Left renal cortex interstitium (tissue), 4 donors: ENCODE measurements around the gene NAV2. TPM values are rescaled to one million over a fixed set of nuclear protein-coding genes. Genes with fewer than 3 reads are reported as not detected.
A peak's percentile ranks its signal among the peaks of the same experiment; 100 is the strongest.
"Not testable (repeated sequence)": the region's sequence is repeated elsewhere in the genome, so short reads cannot be mapped to it uniquely, and the experiment has no call there.

Experiments used
- DNase-seq, 4 donors: peaks; one replicate each; pipeline ENCODE4 v3.0.0-alpha.2; 2013; ENCODE audit warnings: low read depth in 4 of 4, low spot score in 2 of 4, missing footprints in 1 of 4
- polyA plus RNA-seq, 4 donors: library from polyadenylated mRNA; unstranded; fragments of 120-200 nt; gene quantifications; one replicate each; pipeline ENCODE4 v1.2.1, GENCODE V29; 2013; ENCODE audit not compliant: insufficient read length in 4 of 4

Gene NAV2
- polyA plus RNA-seq, 4 donors: 29.7 to 61.7 (median 39.1) TPM

GRCh38 chr11:19882356-19882755, 169.7 kb downstream of the NAV2 start:
- no peak for DNase-seq

DNA sequence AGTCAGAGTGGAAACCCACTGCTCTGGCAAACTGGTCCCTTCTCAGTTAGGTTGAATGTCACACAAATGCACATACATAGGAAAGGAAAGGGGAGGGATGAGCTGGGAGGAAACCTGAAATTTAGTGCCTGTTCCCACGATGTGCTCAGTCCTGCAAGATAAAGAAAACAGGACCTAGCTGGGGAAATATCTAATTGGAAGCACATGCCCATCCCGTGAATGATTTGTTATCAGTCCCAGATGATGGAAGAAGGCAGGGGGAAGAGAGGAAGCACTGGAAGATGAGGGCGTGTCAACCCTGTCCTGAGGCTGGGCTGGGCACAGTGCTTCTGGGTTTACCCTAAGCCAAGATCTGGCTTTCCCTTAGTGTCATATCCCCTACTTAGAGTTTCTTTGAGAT, 173.9 kb downstream of the NAV2 start:
- DNase-seq: no peak

- DNase-seq: no peak
Observed at GRCh38 chr11:19887842-19888241, 175.2 kb downstream of the NAV2 start.

GRCh38 chr11:19889531-19889930, 176.9 kb downstream of the NAV2 start:
- no peak for DNase-seq

GRCh38 chr11:19890308-19890707, 177.7 kb downstream of the NAV2 start:
- DNase-seq: no peak

GRCh38 chr11:19891022-19891421, 178.4 kb downstream of the NAV2 start:
- DNase-seq: no peak

GRCh38 chr11:19892387-19892786, 179.8 kb downstream of the NAV2 start:
- DNase-seq: no peak

DNA sequence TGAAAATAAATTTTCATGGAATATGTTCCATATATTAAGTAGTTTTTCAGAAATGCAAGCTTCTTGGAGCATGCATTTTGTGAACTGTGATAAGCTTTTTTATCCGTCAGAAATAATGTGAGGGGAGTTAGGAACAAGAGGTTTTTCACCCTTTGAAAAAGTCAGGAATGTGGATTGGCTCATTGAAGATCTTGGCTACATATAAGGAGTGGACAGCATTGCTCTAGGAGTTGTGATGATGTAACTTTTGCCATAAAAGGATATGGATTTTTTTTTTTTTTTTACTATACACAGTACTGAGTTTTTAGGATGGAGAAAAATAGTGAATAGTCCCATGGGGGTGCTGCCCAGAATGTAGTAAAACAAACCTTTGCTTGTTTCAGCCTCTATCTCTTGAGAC, 180.2 kb downstream of the NAV2 start:
- no peak for DNase-seq

DNA sequence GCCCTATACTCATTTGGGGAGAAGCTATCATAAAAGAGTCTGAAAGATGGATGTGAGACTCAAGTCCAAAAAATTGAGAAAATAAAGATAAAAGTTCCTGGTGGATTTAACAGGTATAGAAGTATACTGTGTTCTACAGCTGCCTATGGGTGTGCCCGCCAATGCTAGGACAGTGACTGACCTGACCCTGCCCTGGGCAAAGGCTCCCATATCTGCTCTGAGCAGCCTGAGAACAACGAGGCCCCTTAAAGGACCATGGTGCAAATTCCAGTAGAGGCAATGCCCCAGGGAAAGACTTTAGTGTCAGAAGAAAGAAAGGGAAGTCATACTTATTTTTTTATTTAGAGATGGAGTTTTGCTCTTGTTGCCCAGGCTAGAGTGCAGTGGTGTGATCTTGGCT, 181.8 kb downstream of the NAV2 start:
- DNase-seq: no peak

GRCh38 chr11:19895037-19895436, 182.4 kb downstream of the NAV2 start:
- DNase-seq: not testable (repeated sequence)

- DNase-seq: no peak
Observed at GRCh38 chr11:19895776-19896175, 183.1 kb downstream of the NAV2 start.

DNA sequence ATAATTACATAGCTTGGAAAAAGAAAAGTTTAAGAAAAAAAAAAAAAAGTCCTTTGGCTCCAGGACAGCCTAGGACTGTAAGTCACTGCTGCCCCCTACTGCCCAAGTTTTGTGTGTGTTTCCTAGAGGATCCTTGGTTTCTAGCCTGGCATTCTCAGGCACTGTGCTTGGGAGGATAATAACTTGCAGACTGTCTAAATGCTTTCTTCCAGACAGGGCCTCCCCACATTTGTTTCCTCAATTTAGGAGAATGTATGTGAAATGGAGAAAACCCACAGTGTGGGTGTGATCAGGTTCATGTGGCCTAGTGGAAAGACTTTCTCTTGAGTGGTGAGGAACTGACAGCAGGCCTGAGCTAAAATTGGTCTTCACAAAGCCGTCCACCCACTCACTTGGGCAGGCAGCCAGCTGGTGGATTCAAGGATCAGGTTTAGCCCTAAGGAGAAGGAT, 191.0 kb downstream of the NAV2 start:
- DNase-seq: peak; percentile 39 to 77 (median 55)

DNA sequence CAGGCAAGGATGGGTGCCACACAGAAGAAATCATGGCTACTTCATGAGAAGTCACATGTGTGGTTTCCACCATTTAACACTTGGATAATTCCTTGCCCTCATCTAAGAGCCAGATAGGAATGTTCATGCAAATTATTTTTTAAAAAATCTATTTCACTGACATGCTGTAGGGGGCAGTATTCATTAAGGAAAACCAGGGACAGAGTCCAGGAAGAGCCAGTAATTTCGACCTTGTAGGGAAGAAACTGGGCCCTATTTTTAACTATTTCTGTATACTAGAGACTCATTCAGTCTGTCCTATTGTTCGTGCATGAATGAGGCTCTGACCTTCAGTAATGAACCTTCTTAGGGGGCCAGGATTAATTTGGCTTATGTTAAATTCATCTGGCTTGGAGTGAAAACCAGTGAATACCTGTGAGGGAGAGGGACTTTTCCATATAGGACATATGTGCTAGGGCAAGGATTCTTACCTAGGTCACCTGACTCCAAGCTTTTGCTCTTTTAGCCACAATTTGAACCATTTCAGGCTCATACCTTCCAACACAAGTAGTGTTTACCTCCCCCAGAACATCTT, 192.7 kb downstream of the NAV2 start:
- DNase-seq: peak in 1 of 4 donors; percentile 16

DNA sequence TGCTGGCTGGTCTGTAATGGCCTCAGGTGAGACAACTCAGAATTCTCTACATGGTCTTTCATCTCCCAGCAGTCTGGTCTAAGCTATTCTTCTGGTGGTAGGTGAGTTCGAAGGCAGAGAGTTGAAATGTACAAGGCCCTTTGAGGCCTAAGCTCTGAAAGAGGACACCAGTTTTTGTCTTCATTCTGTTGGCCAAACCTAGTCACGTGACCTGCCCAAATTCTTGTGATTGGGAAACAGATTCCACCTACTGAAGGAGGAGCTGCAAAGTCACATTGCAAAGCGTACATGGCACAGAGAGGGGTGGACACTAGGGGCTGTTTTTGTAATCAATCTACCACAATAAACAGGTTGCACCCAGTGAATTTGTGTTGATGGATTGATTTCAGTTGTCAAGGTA, 193.5 kb downstream of the NAV2 start:
- DNase-seq: no peak

- DNase-seq: no peak
Observed at GRCh38 chr11:19907008-19907579, 194.5 kb downstream of the NAV2 start.

- DNase-seq: no peak
Observed at GRCh38 chr11:19907839-19908238, 195.2 kb downstream of the NAV2 start.

- no peak for DNase-seq
Observed at GRCh38 chr11:19910931-19911330, 198.3 kb downstream of the NAV2 start.

DNA sequence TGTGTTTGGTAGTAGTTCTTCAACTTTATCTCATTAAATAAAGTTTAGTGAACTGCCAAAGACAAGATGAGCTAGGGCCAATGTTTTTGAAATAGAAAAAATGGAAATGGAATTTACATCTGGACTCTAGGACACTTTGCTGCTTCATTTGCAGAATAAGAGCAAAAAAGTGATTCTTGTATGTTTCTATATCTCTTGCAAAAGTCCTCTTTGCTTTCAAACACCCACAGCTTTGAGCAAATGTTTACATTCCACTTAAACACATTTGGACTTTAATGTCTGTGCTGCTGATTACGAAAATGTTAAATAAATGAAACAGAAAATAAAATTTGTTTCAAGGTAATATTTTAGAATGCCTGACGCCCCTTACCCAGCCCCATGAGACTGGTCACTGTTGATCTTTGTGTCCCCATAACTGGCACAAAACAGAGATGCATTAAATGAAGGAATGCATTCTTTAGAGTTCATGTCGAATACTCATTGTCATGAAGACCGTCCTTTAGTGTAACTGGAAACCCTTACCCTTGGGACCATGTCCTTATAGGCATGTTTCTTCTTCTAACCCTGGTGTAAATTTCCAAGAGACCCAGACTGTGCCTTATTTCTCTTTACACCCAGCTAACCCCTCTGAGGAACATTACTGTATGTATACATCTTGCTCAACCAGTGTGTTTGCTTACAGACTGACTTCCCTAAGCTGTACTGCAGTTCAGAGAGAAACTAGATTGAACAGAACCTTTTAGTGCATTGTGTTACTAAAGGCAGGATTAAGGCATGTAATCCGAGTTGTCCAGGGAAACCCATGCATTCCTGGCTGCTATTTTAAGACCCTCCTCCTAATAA, 199.7 kb downstream of the NAV2 start:
- no peak for DNase-seq

DNA sequence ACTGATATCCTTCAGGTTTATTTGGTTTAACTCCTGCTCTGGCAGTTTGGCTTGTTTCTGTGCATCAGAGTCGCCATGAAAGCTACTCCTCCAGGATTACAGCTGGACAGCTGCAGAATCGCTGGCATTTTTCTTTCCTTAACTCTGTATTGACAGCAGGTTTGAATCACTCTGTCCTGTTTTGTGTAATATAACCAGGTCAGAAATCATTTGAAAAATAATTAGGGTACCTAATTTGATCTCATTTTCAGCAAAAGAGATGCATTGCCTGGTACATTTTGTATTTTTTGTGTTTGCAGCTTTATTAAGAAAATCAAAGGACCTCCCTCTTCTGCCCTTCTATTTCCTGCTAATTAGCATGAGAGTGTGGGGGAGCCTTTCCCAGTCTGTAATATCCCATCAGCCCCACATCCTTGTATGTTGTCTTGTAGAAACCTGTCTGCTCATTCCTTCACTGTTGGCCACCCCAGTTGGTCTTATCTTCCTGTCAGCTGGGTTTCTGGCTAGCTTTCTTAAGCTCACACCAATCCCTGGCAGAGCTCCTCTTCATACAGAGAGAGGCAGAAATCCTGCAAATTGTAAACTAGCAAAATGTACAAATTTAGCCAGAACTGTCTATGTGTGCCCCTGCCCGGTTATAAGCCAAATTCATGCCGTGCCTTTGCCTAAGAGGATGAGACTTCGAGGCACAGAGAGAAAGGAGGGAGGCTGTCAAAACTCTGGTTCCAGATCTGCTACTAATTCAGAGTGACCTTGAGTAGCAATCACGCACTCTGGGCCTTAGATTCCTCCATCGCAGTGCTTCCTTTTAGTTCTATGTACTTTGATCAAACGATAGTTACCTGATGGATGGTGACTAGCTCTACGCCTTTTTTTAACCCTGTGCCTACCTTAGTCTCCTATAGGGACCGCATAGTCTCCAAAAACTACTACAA, 200.6 kb downstream of the NAV2 start:
- no peak for DNase-seq

- DNase-seq: no peak
Observed at GRCh38 chr11:19913893-19914249, 201.2 kb downstream of the NAV2 start.

GRCh38 chr11:19915808-19916207, 203.2 kb downstream of the NAV2 start:
- no peak for DNase-seq
